Measurements from ENCODE around the gene ZBTB5.
"Not testable (repeated sequence)": the region's sequence is repeated elsewhere in the genome, so short reads cannot be mapped to it uniquely, and the experiment has no call there.

ZBTB5 gene

DNA sequence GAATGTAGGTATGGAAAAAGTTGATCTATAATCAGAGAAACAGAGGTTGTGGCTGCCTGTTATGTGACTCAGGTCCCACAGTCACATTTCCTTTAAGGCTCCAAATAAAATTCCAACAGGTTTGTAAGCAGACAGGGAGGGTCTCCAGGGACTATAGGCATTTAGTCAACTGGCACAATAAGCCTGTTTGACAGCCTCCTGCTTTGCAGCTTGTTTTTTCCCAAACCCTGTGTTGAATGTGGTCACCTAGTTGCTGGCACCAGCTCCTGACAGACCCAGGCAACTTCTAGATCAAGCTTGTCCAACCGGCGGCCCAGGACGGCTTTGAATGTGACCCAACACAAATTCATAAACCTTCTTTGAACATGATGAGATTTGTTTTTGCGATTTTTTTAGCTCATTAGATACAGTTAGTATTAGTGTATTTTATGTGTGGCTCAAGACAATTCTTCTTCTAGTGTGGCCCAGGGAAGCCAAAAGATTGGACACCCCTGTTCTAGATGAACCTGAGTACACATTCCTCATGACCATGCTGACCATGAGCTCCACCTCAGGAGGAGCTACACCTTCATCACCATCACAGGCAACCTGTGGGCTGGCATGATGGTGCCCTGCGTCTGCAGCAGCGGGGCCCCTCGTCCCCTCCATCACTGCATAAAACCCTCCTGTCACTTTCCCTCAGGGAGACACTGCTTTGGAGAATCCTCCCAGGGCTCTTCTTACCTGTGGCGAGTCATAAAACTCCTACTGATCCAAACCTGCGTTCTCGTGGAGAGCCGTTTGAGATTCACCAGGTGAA lies 58.4 kb downstream of the ZBTB5 start:
- DNase-seq (ENCODE audit: low read depth in 2 of 2): no peak

DNA sequence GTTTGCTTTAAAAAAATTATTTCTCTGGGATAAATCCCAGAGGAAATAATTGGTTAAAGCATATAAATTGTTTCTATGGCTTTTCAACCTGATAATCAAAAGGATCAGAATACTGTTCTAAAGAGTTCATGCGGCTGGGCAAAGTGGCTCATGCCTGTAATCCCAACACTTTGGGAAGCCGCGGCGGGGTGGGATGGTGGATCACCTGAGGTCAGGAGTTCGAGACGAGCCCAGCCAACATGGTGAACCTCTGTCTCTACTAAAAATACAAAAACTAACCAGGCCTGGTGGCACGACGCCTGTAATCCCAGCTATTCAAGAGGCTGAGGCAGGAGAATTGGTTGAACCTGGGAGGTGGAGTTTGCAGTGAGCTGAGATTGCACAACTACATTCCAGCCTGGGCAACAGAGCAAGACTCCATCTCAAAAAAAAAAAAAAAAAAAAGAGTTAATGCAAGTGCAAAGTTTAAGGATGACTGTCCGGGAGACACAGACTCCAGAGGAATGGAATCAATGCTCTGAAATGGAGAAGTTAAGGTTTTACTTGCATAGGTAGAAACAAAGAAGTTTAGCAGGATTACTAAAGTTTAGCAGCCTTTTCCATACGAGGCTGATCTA lies 59.4 kb downstream of the ZBTB5 start:
- DNase-seq (ENCODE audit: low read depth in 2 of 2): no peak

DNA sequence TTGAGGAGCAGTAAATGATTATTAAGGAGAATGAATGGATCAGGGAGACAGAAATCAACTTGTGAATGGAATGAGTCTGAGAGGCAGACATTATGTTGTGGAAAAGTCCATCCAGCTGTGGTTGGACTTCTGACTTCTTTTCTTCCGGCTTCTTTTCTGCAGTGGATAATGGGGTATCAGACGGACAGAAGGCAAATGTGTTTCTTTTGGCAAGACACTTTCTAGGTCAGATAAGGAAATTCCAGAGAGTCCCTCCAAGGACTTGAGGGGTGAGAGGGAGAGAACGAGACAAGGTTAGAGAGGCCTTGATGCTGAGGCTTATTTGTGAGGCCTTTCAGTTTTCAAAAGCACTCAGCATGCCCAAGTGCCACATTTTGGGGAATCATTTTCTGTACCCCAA lies 59.9 kb downstream of the ZBTB5 start:
- no peak for DNase-seq (ENCODE audit: low read depth in 2 of 2)

DNA sequence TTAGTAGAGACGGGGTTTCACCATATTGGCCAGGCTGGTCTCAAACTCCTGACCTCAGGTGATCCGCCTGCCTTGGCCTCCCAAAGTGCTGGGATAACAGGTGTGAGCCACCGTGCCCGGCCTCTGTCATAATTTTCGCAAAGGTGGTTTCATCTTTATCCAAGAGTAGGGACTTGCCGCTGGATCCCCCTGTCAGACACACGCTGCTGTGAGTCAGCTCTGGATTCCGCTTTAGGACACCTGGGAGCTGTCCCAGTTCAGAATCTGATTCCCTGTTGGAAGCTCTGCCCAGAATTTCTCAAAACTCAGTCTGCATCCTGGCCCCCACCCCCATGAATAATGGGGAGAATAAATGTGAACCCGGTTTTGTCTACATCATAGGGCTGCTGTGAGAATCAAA lies 60.7 kb downstream of the ZBTB5 start:
- no peak for DNase-seq (ENCODE audit: low read depth in 2 of 2)

GRCh38 chr9:37399336-37399735 lies 65.9 kb downstream of the ZBTB5 start:
- DNase-seq (ENCODE audit: low read depth in 2 of 2): no peak

GRCh38 chr9:37398464-37399025 lies 66.7 kb downstream of the ZBTB5 start:
- no peak for DNase-seq (ENCODE audit: low read depth in 2 of 2)

DNA sequence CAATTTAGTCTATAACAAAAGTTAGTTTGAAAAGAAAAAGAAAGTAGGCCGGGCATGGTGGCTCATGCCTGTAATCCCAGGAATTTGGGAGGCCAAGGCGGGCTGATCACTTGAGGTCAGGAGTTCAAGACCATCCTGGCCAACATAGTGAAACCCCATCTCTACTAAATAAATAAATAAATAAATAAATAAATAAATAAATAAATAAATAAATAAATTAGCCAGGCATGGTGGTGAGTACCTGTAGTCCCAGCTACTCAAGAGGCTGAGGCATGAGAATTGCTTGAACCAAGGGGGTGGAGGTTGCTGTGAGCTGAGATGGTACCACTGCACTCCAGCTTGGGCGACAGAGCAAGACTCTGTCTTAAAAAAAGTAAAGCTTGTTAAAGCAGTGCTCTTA lies 67.3 kb downstream of the ZBTB5 start:
- DNase-seq (ENCODE audit: low read depth in 2 of 2): not testable (repeated sequence)

DNA sequence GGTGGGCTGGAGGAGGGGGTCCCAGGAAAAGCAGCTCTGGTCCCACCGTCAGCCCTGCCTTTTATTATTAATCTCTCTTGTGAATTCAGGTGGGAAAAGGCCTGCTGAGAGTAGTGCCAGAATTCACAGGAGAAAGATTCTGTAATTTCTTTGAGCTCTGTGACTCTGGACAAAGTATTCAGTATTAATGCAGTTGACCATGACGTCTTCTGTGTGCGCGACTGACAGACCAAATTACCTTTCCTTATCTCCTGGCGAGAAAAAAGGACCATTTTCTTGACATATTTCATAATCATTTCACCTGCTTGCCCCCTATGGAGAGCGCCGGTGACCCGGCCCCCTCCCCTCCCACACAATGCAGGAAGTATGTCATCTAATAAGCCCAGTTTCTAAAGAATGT lies 69.6 kb downstream of the ZBTB5 start:
- DNase-seq (ENCODE audit: low read depth in 2 of 2): no peak

DNA sequence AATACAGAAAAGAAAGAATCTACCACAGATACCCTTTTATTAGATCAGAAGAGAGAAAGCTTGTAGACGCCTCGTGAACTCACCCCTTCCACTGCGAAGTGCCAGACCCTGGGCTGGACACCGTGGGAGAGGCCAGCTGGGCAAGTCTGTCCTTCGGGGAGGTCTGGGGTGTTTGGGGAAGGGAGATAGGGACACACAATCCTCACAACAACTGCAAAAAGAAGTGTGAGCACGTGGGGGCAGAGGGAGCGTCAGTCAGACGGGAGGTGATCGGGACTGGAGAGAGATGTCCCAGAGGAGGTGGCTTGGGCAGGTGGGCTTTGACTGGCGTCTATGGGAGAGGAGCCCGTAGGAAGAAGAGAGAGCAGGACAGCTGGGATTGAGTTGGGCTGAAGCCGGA lies 70.0 kb downstream of the ZBTB5 start:
- DNase-seq (ENCODE audit: low read depth in 2 of 2): no peak

GRCh38 chr9:37392272-37392671 lies 73.0 kb downstream of the ZBTB5 start:
- DNase-seq (ENCODE audit: low read depth in 2 of 2): no peak

DNA sequence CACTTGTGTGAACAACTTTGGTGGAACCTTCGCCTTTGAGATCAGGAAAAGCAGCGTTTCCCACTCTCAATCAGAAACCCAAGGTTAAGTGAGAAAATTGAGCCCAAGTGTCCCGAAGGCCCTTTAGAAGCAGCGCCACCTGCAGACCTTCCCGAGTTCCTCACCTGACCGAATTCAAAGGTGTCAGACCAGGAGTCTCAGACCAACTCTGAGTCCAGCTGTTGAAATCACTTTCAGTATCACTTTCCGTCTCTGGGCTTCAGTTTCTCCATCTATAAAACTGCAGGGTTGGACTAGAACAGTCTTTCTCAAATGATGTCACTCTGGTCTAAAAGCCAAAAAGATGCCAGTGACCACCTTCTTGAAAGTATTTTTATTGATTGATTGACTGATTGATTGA lies 74.5 kb downstream of the ZBTB5 start:
- no peak for DNase-seq (ENCODE audit: low read depth in 2 of 2)

All from stimulated activated CD8-positive, alpha-beta memory T cell treated with anti-CD3 and anti-CD28 coated beads, Interleukin-7, amount 100 ng/mL, for 4 hours (primary cell).